GM18526 (cell line): ENCODE results near the gene RBM7.
A peak's percentile ranks its signal among the peaks of the same experiment; 100 is the strongest.

Experiments used
- POLR2A ChIP-seq: IDR thresholded peaks from 3 replicates; pipeline ENCODE4 v1.6.1; 2011; ENCODE audit not compliant: insufficient read length; ENCODE audit errors: extremely low read depth

RBM7 gene

GRCh38 chr11:114426280-114426679, 25.8 kb downstream of the RBM7 start:
- no peak for TF ChIP-seq POLR2A

GRCh38 chr11:114430290-114430689, 29.8 kb downstream of the RBM7 start:
- TF ChIP-seq POLR2A: no peak

GRCh38 chr11:114432893-114433292, 32.4 kb downstream of the RBM7 start:
- no peak for TF ChIP-seq POLR2A

- no peak for TF ChIP-seq POLR2A
Observed at GRCh38 chr11:114433376-114433775, 32.9 kb downstream of the RBM7 start.

- TF ChIP-seq POLR2A: no peak
Observed at GRCh38 chr11:114438303-114438702, 37.8 kb downstream of the RBM7 start.

- peak; percentile 40 for TF ChIP-seq POLR2A
Observed at GRCh38 chr11:114439229-114440120, 39.0 kb downstream of the RBM7 start, which contains the start of gene REXO2. REXO2 (plus strand) TSS chr11:114439467; CDS start chr11:114439529, 62 bp downstream.

GRCh38 chr11:114440121-114440860, 39.8 kb downstream of the RBM7 start:
- no peak for TF ChIP-seq POLR2A

GRCh38 chr11:114440971-114441763, 40.7 kb downstream of the RBM7 start:
- no peak for TF ChIP-seq POLR2A

- no peak for TF ChIP-seq POLR2A
Observed at GRCh38 chr11:114441921-114442320, 41.5 kb downstream of the RBM7 start.

- no peak for TF ChIP-seq POLR2A
Observed at GRCh38 chr11:114442536-114442935, 42.1 kb downstream of the RBM7 start.

GRCh38 chr11:114447444-114447843, 47.0 kb downstream of the RBM7 start:
- no peak for TF ChIP-seq POLR2A

GRCh38 chr11:114447892-114448291, 47.4 kb downstream of the RBM7 start:
- TF ChIP-seq POLR2A: no peak

- no peak for TF ChIP-seq POLR2A
Observed at GRCh38 chr11:114448749-114449482, 48.5 kb downstream of the RBM7 start.

GRCh38 chr11:114449845-114450244, 49.4 kb downstream of the RBM7 start:
- no peak for TF ChIP-seq POLR2A

- TF ChIP-seq POLR2A: no peak
Observed at GRCh38 chr11:114452399-114452798, 51.9 kb downstream of the RBM7 start.
